WTC11 (cell line): Measurements from ENCODE around the gene RPGR. TPM values are rescaled to one million over a fixed set of nuclear protein-coding genes. Genes with fewer than 3 reads are reported as not detected.
A peak's percentile ranks its signal among the peaks of the same experiment; 100 is the strongest.

ENCODE experiments used
- ATAC-seq: fragments of 200-7000 bp; cut with Tn5 transposase; 2 replicates; pipeline ENCODE4 v1.10.0; 2021; ENCODE audit warnings: mild to moderate bottlenecking, moderate library complexity
- CTCF ChIA-PET: fragments of 300-600 bp; sonication (Branson Sonifier 250); formaldehyde crosslinking; loops from one replicate; lab custom pipeline; 2021; ENCODE audit warnings: antibody characterized with exemption; lab: Charles Lee
- POLR2A ChIA-PET: fragments of 350-600 bp; sonication (Branson Sonifier 250); formaldehyde crosslinking; loops from one replicate; lab custom pipeline; 2021; ENCODE audit warnings: antibody characterized with exemption; lab: Charles Lee
- DNase-seq: peaks from one replicate; pipeline ENCODE4 v3.0.0; 2021; ENCODE audit warnings: low spot score
- H3K27ac Mint-ChIP-seq: 2 replicates; pipeline ENCODE4 v1.8.0; 2021; ENCODE audit warnings: mixed read lengths
- H3K27me3 Mint-ChIP-seq: 2 replicates; pipeline ENCODE4 v1.8.0; 2021; ENCODE audit warnings: low read depth, mild to moderate bottlenecking, moderate library complexity, mixed read lengths
- H3K36me3 Mint-ChIP-seq: 2 replicates; pipeline ENCODE4 v1.8.0; 2021; ENCODE audit warnings: mixed read lengths
- H3K4me1 Mint-ChIP-seq: 2 replicates; pipeline ENCODE4 v1.8.0; 2022; ENCODE audit warnings: mixed read lengths
- H3K4me3 Mint-ChIP-seq: 2 replicates; pipeline ENCODE4 v1.8.0; 2021; ENCODE audit warnings: mild to moderate bottlenecking, moderate library complexity, mixed read lengths
- H3K9me3 Mint-ChIP-seq: 2 replicates; pipeline ENCODE4 v1.8.0; 2021; ENCODE audit warnings: mixed read lengths
- CREM ChIP-seq: sonication (generic); formaldehyde crosslinking; IDR thresholded peaks from 2 replicates; pipeline ENCODE4 v1.8.1; 2022; ENCODE audit warnings: mild to moderate bottlenecking, missing genetic modification reagents, moderate library complexity
- E2F1 ChIP-seq: sonication (generic); formaldehyde crosslinking; IDR thresholded peaks from 2 replicates; pipeline ENCODE4 v1.8.0; 2022; ENCODE audit warnings: mild to moderate bottlenecking, missing genetic modification reagents
- ELF4 ChIP-seq: sonication (generic); formaldehyde crosslinking; IDR thresholded peaks from 2 replicates; pipeline ENCODE4 v1.8.1; 2022; ENCODE audit warnings: low read depth, mild to moderate bottlenecking, moderate library complexity, missing genetic modification reagents
- ETV6 ChIP-seq: sonication (generic); formaldehyde crosslinking; IDR thresholded peaks from 2 replicates; pipeline ENCODE4 v1.8.1; 2022; ENCODE audit warnings: mild to moderate bottlenecking, missing genetic modification reagents
- FOXJ3 ChIP-seq: sonication (generic); formaldehyde crosslinking; IDR thresholded peaks from 2 replicates; pipeline ENCODE4 v1.9.0; 2021; ENCODE audit warnings: missing genetic modification reagents, mild to moderate bottlenecking, borderline replicate concordance
- FOXP1 ChIP-seq: sonication (generic); formaldehyde crosslinking; IDR thresholded peaks from 2 replicates; pipeline ENCODE4 v1.8.0; 2022; ENCODE audit warnings: missing genetic modification reagents, mild to moderate bottlenecking, moderate library complexity, borderline replicate concordance
- HMGA2 ChIP-seq: fragments of 250-450 bp; sonication (Bioruptor Pico); IDR thresholded peaks from 2 replicates; pipeline ENCODE4 v1.4.0; 2021; ENCODE audit warnings: mild to moderate bottlenecking, moderate library complexity
- IRF1 ChIP-seq: sonication (generic); formaldehyde crosslinking; IDR thresholded peaks from 2 replicates; pipeline ENCODE4 v1.8.0; 2023; ENCODE audit warnings: missing genetic modification reagents
- KAT7 ChIP-seq: sonication (generic); formaldehyde crosslinking; IDR thresholded peaks from 2 replicates; pipeline ENCODE4 v1.8.1; 2023; ENCODE audit warnings: missing genetic modification reagents, mild to moderate bottlenecking, borderline replicate concordance
- NFATC4 ChIP-seq: fragments of 250-450 bp; sonication (Bioruptor Pico); IDR thresholded peaks from 2 replicates; pipeline ENCODE4 v1.9.0; 2021; ENCODE audit warnings: mild to moderate bottlenecking
- SMAD3 ChIP-seq: sonication (generic); formaldehyde crosslinking; IDR thresholded peaks from 2 replicates; pipeline ENCODE4 v1.8.0; 2022; ENCODE audit warnings: missing genetic modification reagents, mild to moderate bottlenecking, borderline replicate concordance
- SP1 ChIP-seq: sonication (generic); formaldehyde crosslinking; conservative IDR thresholded peaks from 2 replicates; pipeline ENCODE4 v1.8.1; 2022; ENCODE audit warnings: missing genetic modification reagents
- STAT6 ChIP-seq: sonication (generic); formaldehyde crosslinking; conservative IDR thresholded peaks from 2 replicates; pipeline ENCODE4 v1.8.1; 2023; ENCODE audit warnings: mild to moderate bottlenecking, low read depth, missing genetic modification reagents, moderate library complexity
- TCF7 ChIP-seq: sonication (generic); formaldehyde crosslinking; IDR thresholded peaks from 2 replicates; pipeline ENCODE4 v1.8.0; 2022; ENCODE audit warnings: mild to moderate bottlenecking, low read depth, missing genetic modification reagents, moderate library complexity
- TP53 ChIP-seq: sonication (generic); formaldehyde crosslinking; IDR thresholded peaks from 2 replicates; pipeline ENCODE4 v1.8.1; 2023; ENCODE audit warnings: mild to moderate bottlenecking, missing genetic modification reagents
- ZNF219 ChIP-seq: sonication (generic); formaldehyde crosslinking; IDR thresholded peaks from 2 replicates; pipeline ENCODE4 v1.8.0; 2023; ENCODE audit warnings: missing genetic modification reagents, mild to moderate bottlenecking, borderline replicate concordance
- ZNF263 ChIP-seq: sonication (generic); formaldehyde crosslinking; IDR thresholded peaks from 2 replicates; pipeline ENCODE4 v1.8.1; 2022; ENCODE audit warnings: low read depth, mild to moderate bottlenecking, moderate library complexity, missing genetic modification reagents
- ZNF425 ChIP-seq: fragments of 250-450 bp; sonication (Bioruptor Pico); conservative IDR thresholded peaks from 2 replicates; pipeline ENCODE4 v1.9.0; 2021; ENCODE audit warnings: mild to moderate bottlenecking
- ZSCAN18 ChIP-seq: fragments of 250-450 bp; sonication (Bioruptor Pico); IDR thresholded peaks from 2 replicates; pipeline ENCODE4 v2.1.2; 2022; ENCODE audit warnings: mild to moderate bottlenecking, moderate library complexity
- total RNA-seq: library from RNA; stranded (reverse); gene quantifications from 3 replicates; pipeline ENCODE4 v1.2.3, GENCODE V29; 2021

RPGR gene
- total RNA-seq, 1 experiment from 2014 or later, result 10.7 TPM

GRCh38 chrX:38233891-38234667 is 93.2 kb downstream of the RPGR start:
- ChIA-PET CTCF (no interaction called here), POLR2A (no interaction called here)
- H3K27ac Mint-ChIP-seq, result no peak overlapping the region
- DNase-seq, result no peak
- 0 out of 2 replicates have a peak, but pooled peaks have one; percentile 30 for ATAC-seq
- H3K36me3 Mint-ChIP-seq, result no peaks in the 10 kb centered on the region
- TF ChIP-seq CREM (no peak), SMAD3 (CRISPR knock-in tag) (no peak), ETV6 (CRISPR knock-in tag) (no peak), ZNF219 (no peak), TP53 (CRISPR knock-in tag) (no peak), KAT7 (CRISPR knock-in tag) (no peak), SP1 (no peak), FOXJ3 (CRISPR knock-in tag) (no peak), E2F1 (CRISPR knock-in tag) (no peak), TCF7 (CRISPR knock-in tag) (no peak), FOXP1 (CRISPR knock-in tag) (no peak), ZSCAN18 (no peak)
- H3K4me3 Mint-ChIP-seq, result no peak overlapping the region
- H3K27me3 Mint-ChIP-seq, result peaks cover 2% of the 10 kb centered on the region
- H3K9me3 Mint-ChIP-seq, result no peaks in the 10 kb centered on the region
- peaks cover 7% of the 10 kb centered on the region for H3K4me1 Mint-ChIP-seq

- Mint-ChIP-seq H3K9me3 (no peaks in the 10 kb centered on the region), H3K4me3 (no peak overlapping the region), H3K27ac (no peak overlapping the region), H3K36me3 (no peaks in the 10 kb centered on the region), H3K27me3 (no peaks in the 10 kb centered on the region), H3K4me1 (peaks cover 11% of the 10 kb centered on the region)
- DNase-seq, result no peak
- no peak for ATAC-seq
- ChIA-PET CTCF (no interaction called here), POLR2A (no interaction called here)
- no peak for TF ChIP-seq ZNF263 (CRISPR knock-in tag)
- no peak for TF ChIP-seq CREM
- no peak for TF ChIP-seq STAT6 (CRISPR knock-in tag)
- no peak for TF ChIP-seq ELF4 (CRISPR knock-in tag)
- no peak for TF ChIP-seq IRF1 (CRISPR knock-in tag)
- no peak for TF ChIP-seq ZNF425 (CRISPR knock-in tag)
- TF ChIP-seq NFATC4 (CRISPR knock-in tag), result no peak
- TF ChIP-seq HMGA2 (CRISPR knock-in tag), result no peak
These were observed 95.1 kb downstream of the RPGR start for GRCh38 chrX:38232079-38232686.
